Liver (tissue), 3 donors: ENCODE data around the gene TAB2.
A peak's percentile ranks its signal among the peaks of the same experiment; 100 is the strongest.

Source experiments
- ATF3 ChIP-seq: IDR thresholded peaks from 2 replicates; pipeline ENCODE4 v1.6.1; 2016; ENCODE audit warnings: antibody characterized with exemption
- CTCF ChIP-seq: fragments of 150-350 bp; IDR thresholded peaks from 2 replicates; pipeline ENCODE4 v1.5.1; 2017; ENCODE audit warnings: improper control_type of control experiment, low read depth, low read length; ENCODE audit not compliant: missing input control
- FOXA2 ChIP-seq: IDR thresholded peaks from 2 replicates; pipeline ENCODE4 v1.6.1; 2016; ENCODE audit warnings: antibody characterized with exemption
- GABPA ChIP-seq, 2 donors: IDR thresholded peaks in 1 of 2; conservative IDR thresholded peaks in 1 of 2; 2 replicates each; pipeline ENCODE4 v1.6.1; 2016; ENCODE audit warnings: antibody characterized with exemption in 2 of 2, mild to moderate bottlenecking in 1 of 2, moderate library complexity in 1 of 2
- JUND ChIP-seq, 2 donors: IDR thresholded peaks; 2 replicates each; pipeline ENCODE4 v1.6.1; 2016; ENCODE audit warnings: antibody characterized with exemption in 2 of 2
- MAX ChIP-seq: IDR thresholded peaks from 2 replicates; pipeline ENCODE4 v1.6.1; 2016; ENCODE audit warnings: antibody characterized with exemption
- NR2F2 ChIP-seq: IDR thresholded peaks from 2 replicates; pipeline ENCODE4 v1.6.1; 2016; ENCODE audit warnings: antibody characterized with exemption
- RAD21 ChIP-seq, 2 donors: IDR thresholded peaks; 2 replicates each; pipeline ENCODE4 v1.6.1; 2016; ENCODE audit warnings: antibody characterized with exemption in 2 of 2, mild to moderate bottlenecking in 2 of 2
- REST ChIP-seq: IDR thresholded peaks from 2 replicates; pipeline ENCODE4 v1.6.1; 2016; ENCODE audit warnings: antibody characterized with exemption, mild to moderate bottlenecking
- SP1 ChIP-seq: IDR thresholded peaks from 2 replicates; pipeline ENCODE4 v1.6.1; 2018; ENCODE audit warnings: antibody characterized with exemption, mild to moderate bottlenecking
- TAF1 ChIP-seq: conservative IDR thresholded peaks from 2 replicates; pipeline ENCODE4 v1.6.1; 2016; ENCODE audit warnings: antibody characterized with exemption, mild to moderate bottlenecking
- YY1 ChIP-seq: IDR thresholded peaks from 2 replicates; pipeline ENCODE4 v1.6.1; 2016; ENCODE audit warnings: antibody characterized with exemption, mild to moderate bottlenecking
- donor health status: healthy.
- donor health status: healthy.

GRCh38 chr6:149431905-149432775 is 114.6 kb downstream of the TAB2 start:
- TF ChIP-seq CTCF = peak; percentile 96
- no peak for TF ChIP-seq JUND (IDR thresholded peaks at IDR 0.05)
- no peak for TF ChIP-seq REST
- peak; percentile 76 for TF ChIP-seq NR2F2
- TF ChIP-seq FOXA2 = no peak
- no peak for TF ChIP-seq TAF1
- TF ChIP-seq SP1 = no peak
- no peak for TF ChIP-seq YY1
- no peak for TF ChIP-seq MAX
- TF ChIP-seq GABPA (IDR thresholded peaks at IDR 0.05 in 1 of 2, conservative IDR thresholded peaks at IDR 0.05 in 1 of 2) = no peak
- TF ChIP-seq ATF3 = no peak
- TF ChIP-seq RAD21 (IDR thresholded peaks at IDR 0.05) = peak; percentile 100
